HepG2 (cell line): Measurements from ENCODE around the gene EIF2S2. TPM values are rescaled to one million over a fixed set of nuclear protein-coding genes. Genes with fewer than 3 reads are reported as not detected.

ENCODE experiments used
- ATAC-seq: fragments of 200-7000 bp; cut with Tn5 transposase; 3 replicates; pipeline ENCODE4 v1.9.1; 2020; ENCODE audit warnings: mild to moderate bottlenecking, moderate library complexity
- BruUV-seq: library from RNA; stranded (reverse); fragments of 400-500 nt; replicated peaks from 2 replicates; lab custom pipeline; 2021; lab: Mats Ljungman, UMichigan
- CTCF ChIA-PET: fragments of 300-600 bp; formaldehyde crosslinking; extraction: SDS; loops from one replicate; lab custom pipeline; 2021; ENCODE audit warnings: low total read pairs, inconsistent platforms, low intra/inter-chr PET ratio; lab: Yijun Ruan, JAX
- POLR2A ChIA-PET: fragments of 350-600 bp; sonication (Branson Sonifier 250); formaldehyde crosslinking; loops from one replicate; lab custom pipeline; 2020; ENCODE audit warnings: antibody characterized with exemption, inconsistent platforms; lab: Yijun Ruan, JAX
- DNase-seq: peaks from one replicate; pipeline ENCODE4 v3.0.0-alpha.2; 2015; ENCODE audit warnings: low spot score
- FAIRE-seq: peaks from 3 replicates; lab custom pipeline; 2011; peaks lifted over from hg19 to GRCh38; lab: Jason Lieb, UNC
- H2AFZ ChIP-seq: one replicate; pipeline ENCODE4 v1.6.1; 2011; ENCODE audit warnings: low read length, inconsistent platforms
- H3K27ac ChIP-seq: fragments of 300-600 bp; 3 replicates; pipeline ENCODE4 v1.8.0; 2011; ENCODE audit warnings: mixed run types, mild to moderate bottlenecking, mixed read lengths, low read length, inconsistent platforms; ENCODE audit not compliant: insufficient read depth; ENCODE audit errors: extremely low read length
- H3K27me3 ChIP-seq, 2 experiments: fragments of 200-600 bp in 1 of 2; 2 replicates in 1 of 2; 3 replicates in 1 of 2; pipeline versions ENCODE4 v1.6.0 to v1.8.0; 2011; ENCODE audit warnings: low read length in 2 of 2, mild to moderate bottlenecking in 2 of 2, moderate library complexity in 2 of 2, inconsistent platforms in 1 of 2; ENCODE audit not compliant: insufficient read depth in 2 of 2, control insufficient read depth in 1 of 2
- H3K36me3 ChIP-seq, 2 experiments: fragments of 200-600 bp in 1 of 2; replicated peaks in 1 of 2; 2 replicates in 1 of 2; 3 replicates in 1 of 2; pipeline versions ENCODE4 v1.5.1 to v1.8.0; 2011; ENCODE audit warnings: low read length in 2 of 2, inconsistent platforms in 1 of 2; ENCODE audit not compliant: insufficient read depth in 2 of 2, control insufficient read depth in 1 of 2
- H3K4me1 ChIP-seq: 2 replicates; pipeline ENCODE4 v1.5.1; 2012; ENCODE audit warnings: low read length, inconsistent platforms; ENCODE audit not compliant: insufficient read depth
- H3K4me2 ChIP-seq: 2 replicates; pipeline ENCODE4 v1.6.0; 2011; ENCODE audit warnings: low read depth, low read length, inconsistent platforms
- H3K4me3 ChIP-seq, 3 experiments: fragments of 200-600 bp in 1 of 3; sonication (generic), shearing (Covaris generic) in 1 of 3; replicated peaks in 1 of 3; 2 replicates each; pipeline ENCODE4 v1.5.1; 2011 to 2016; ENCODE audit warnings: low read length in 3 of 3, inconsistent platforms in 2 of 3, low read depth in 2 of 3, mild to moderate bottlenecking in 2 of 3, control low read depth in 1 of 3, mixed read lengths in 1 of 3; ENCODE audit not compliant: insufficient read depth in 1 of 3
- H3K79me2 ChIP-seq: one replicate; pipeline ENCODE4 v1.6.1; 2011; ENCODE audit warnings: low read length, inconsistent platforms; ENCODE audit not compliant: insufficient read depth
- H3K9ac ChIP-seq: 2 replicates; pipeline ENCODE4 v1.6.0; 2011; ENCODE audit warnings: mild to moderate bottlenecking, low read depth, low read length, inconsistent platforms; ENCODE audit not compliant: insufficient read depth
- H3K9me3 ChIP-seq: 2 replicates; pipeline ENCODE4 v1.5.1; 2012; ENCODE audit warnings: mild to moderate bottlenecking, low read length
- H4K20me1 ChIP-seq: 2 replicates; pipeline ENCODE4 v1.6.0; 2011; ENCODE audit warnings: inconsistent platforms, mild to moderate bottlenecking, low read length, moderate library complexity; ENCODE audit not compliant: insufficient read depth
- AGO2 ChIP-seq: fragments of 200-400 bp; formaldehyde crosslinking; optimal IDR thresholded peaks from 2 replicates; pipeline ENCODE3; 2017; ENCODE audit warnings: mild to moderate bottlenecking, low read depth, low read length, moderate library complexity
- MLLT10 ChIP-seq: sonication (generic); formaldehyde crosslinking; IDR thresholded peaks from 2 replicates; pipeline ENCODE4 v1.4.0; 2020; ENCODE audit warnings: missing genetic modification reagents
- POLR2AphosphoS5 ChIP-seq: IDR thresholded peaks from 2 replicates; pipeline ENCODE4 v1.6.1; 2012; ENCODE audit warnings: low read depth, low read length
- RBFOX2 ChIP-seq: fragments of 200-400 bp; formaldehyde crosslinking; IDR thresholded peaks from 2 replicates; pipeline ENCODE4 v1.6.1; 2017; ENCODE audit warnings: low read depth, mild to moderate bottlenecking, low read length
- RBM22 ChIP-seq: fragments of 200-400 bp; formaldehyde crosslinking; optimal IDR thresholded peaks from 2 replicates; pipeline ENCODE3; 2017; ENCODE audit warnings: mild to moderate bottlenecking, low read length, moderate library complexity
- ZNF12 ChIP-seq: sonication (generic); formaldehyde crosslinking; IDR thresholded peaks from 2 replicates; pipeline ENCODE4 v1.5.0; 2020; ENCODE audit warnings: missing genetic modification reagents
- ZNF337 ChIP-seq: sonication (generic); formaldehyde crosslinking; IDR thresholded peaks from 2 replicates; pipeline ENCODE4 v1.5.1; 2020; ENCODE audit warnings: missing genetic modification reagents, low read depth, mild to moderate bottlenecking, borderline replicate concordance
- ZNF674 ChIP-seq: sonication (generic); formaldehyde crosslinking; IDR thresholded peaks from 2 replicates; pipeline ENCODE4 v1.5.0; 2020; ENCODE audit warnings: low read depth, mild to moderate bottlenecking, missing genetic modification reagents
- ZNF800 ChIP-seq: sonication (generic); formaldehyde crosslinking; IDR thresholded peaks from 2 replicates; pipeline ENCODE4 v1.4.0; 2020; ENCODE audit warnings: missing genetic modification reagents
- WGBS: methylation state at CpG from one replicate; pipeline ENCODE4 v1.1.6; 2017; ENCODE audit warnings: low lambda C conversion rate; 5-methylcytosine and 5-hydroxymethylcytosine counted together
- in situ Hi-C: cut with HindIII; loops from 2 replicates; pipeline ENCODE4 v1.10.0; 2017; ENCODE audit warnings: low pct_unique_long_range_greater_than_20kb; ENCODE audit not compliant: extremely low pct_ligation_motif_present
- intact Hi-C: fragments of 100-400 bp; cut with micrococcal nuclease; formaldehyde crosslinking; loops from one replicate; pipeline ENCODE4 v1.10.0; 2022; ENCODE audit not compliant: unreplicated experiment
- polyA plus RNA-seq, 8 experiments: library from polyadenylated mRNA; depleted of rRNA in 3 of 8; stranded (reverse) in 7 of 8; unstranded in 1 of 8; fragments of >200 nt; fragmentation: Illumina TruSeq in 4 of 8; extraction: Trizol in 4 of 8; gene quantifications; 2 replicates each; pipeline versions ENCODE4 v1.2.1 to v1.2.3, GENCODE V29; 2011 to 2016; ENCODE audit warnings: low read depth in 4 of 8, missing spikeins in 1 of 8, mixed read lengths in 1 of 8; ENCODE audit not compliant: insufficient read depth in 1 of 8
- total RNA-seq, 5 experiments: library from RNA; depleted of rRNA; stranded (reverse); fragments of >200 nt; fragmentation: Illumina TruSeq; extraction: Trizol; gene quantifications; 2 replicates each; pipeline ENCODE4 v1.2.3, GENCODE V29; 2016; ENCODE audit warnings: low read depth in 1 of 5

The EIF2S2 gene
- total and polyA plus RNA-seq, 2 of the 13 experiments (the other 11 are each of a cell fraction or from before 2014, with no cell fraction given), result 126 to 213 TPM

DNA sequence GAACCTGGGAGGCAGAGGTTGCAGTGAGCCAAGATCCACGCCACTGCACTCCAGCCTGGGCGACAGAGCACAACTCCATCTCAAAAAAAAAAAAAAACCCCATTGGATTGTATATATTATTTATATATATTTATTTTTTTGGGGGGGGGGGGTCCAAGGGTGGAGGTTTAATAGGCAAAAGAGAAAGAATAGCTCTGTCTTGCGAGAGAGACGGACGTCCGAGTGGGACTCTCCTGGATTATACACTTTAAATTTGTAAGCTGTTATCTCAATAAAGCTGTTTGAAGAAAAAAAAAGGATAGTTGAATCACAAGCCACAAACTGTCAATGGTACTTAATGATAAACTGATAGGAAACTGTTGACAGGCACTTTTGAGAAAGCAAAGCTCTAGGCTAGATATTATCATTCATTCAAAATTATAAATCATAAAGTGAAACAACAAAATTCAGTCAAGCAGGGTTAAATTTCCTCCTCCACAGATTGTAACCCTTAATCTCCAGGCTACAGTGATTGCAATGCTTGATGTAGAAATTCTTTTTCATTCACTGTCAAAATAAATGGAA lies 20.3 kb downstream of the EIF2S2 start:
- FAIRE-seq (no peak), DNase-seq (no peak), ATAC-seq (no peak)
- Histone ChIP-seq H3K27me3 (no peaks in the 10 kb centered on the region), H3K4me3 (no peak overlapping the region), H3K9me3 (no peaks in the 10 kb centered on the region), H3K9ac (no peak overlapping the region), H2AFZ (no peak overlapping the region), H3K4me1 (no peaks in the 10 kb centered on the region), H4K20me1 (peaks cover 27% of the 10 kb centered on the region), H3K36me3 (peaks cover 52 to 88% of the 10 kb centered on the region in 2 experiments), H3K27ac (no peak overlapping the region), H3K79me2 (peaks cover 5% of the 10 kb centered on the region), H3K4me2 (no peak overlapping the region)
- 97% methylated on average over 6 of the region's 6 CpGs for WGBS
- intact Hi-C loops (no loop called here), in situ Hi-C loops (no loop called here)
- TF ChIP-seq MLLT10 (CRISPR knock-in tag) (no peak), ZNF12 (CRISPR knock-in tag) (no peak), POLR2AphosphoS5 (peak; percentile 8; the same call in 1 of the 2 replicates), ZNF800 (CRISPR knock-in tag) (no peak), AGO2 (peak; percentile 65), ZNF337 (no peak), RBM22 (peak; percentile 93), RBFOX2 (peak; percentile 57), ZNF674 (CRISPR knock-in tag) (no peak)
- CTCF ChIA-PET, result no interaction called here
- POLR2A ChIA-PET, result interaction anchor here (1.1 to 5.8 kb wide), 2 partner anchors 16 to 21 kb away, joined by 4 to 48 read pairs; partner anchors contain the start of gene EIF2S2
- no TSS peak for BruUV-seq
